Right atrium auricular region (tissue), 2 donors: ENCODE data around the gene SEC11C. TPM values are rescaled to one million over a fixed set of nuclear protein-coding genes. Genes with fewer than 3 reads are reported as not detected.
"Not testable (repeated sequence)": the region's sequence is repeated elsewhere in the genome, so short reads cannot be mapped to it uniquely, and the experiment has no call there.

Source experiments
- DNase-seq: peaks from one replicate; pipeline ENCODE4 v3.0.0-alpha.2; 2019; ENCODE audit warnings: low spot score
- H3K27ac ChIP-seq, 2 donors: fragments of 200-600 bp; sonication (generic); 1 replicate in 1 of 2; 2 replicates in 1 of 2; pipeline ENCODE4 v1.5.1; 2016 to 2019
- H3K27me3 ChIP-seq, 2 donors: fragments of 200-600 bp; sonication (generic); one replicate each; pipeline versions ENCODE4 v1.5.1 to v1.6.0; 2017 to 2019
- H3K36me3 ChIP-seq: fragments of 200-600 bp; sonication (generic); one replicate; pipeline ENCODE4 v1.5.1; 2016
- H3K4me1 ChIP-seq, 2 donors: fragments of 200-600 bp; sonication (generic); one replicate each; pipeline versions ENCODE4 v1.5.1 to v1.6.0; 2017 to 2019
- H3K4me3 ChIP-seq, 2 donors: fragments of 200-600 bp; sonication (generic); 1 replicate in 1 of 2; 2 replicates in 1 of 2; pipeline ENCODE4 v1.5.1; 2017 to 2019; ENCODE audit warnings: mild to moderate bottlenecking in 1 of 2, moderate library complexity in 1 of 2
- H3K9me3 ChIP-seq, 2 donors: fragments of 200-600 bp; sonication (generic); one replicate each; pipeline ENCODE4 v1.5.1; 2019
- CTCF ChIP-seq, 2 donors: fragments of 200-600 bp; sonication (generic); IDR thresholded peaks; one replicate each; pipeline ENCODE4 v1.5.1; 2019; ENCODE audit warnings: antibody characterized with exemption in 2 of 2
- total RNA-seq, 2 donors: library from RNA; depleted of rRNA; stranded (reverse); fragments of >200 nt; gene quantifications; one replicate each; pipeline ENCODE4 v1.1.0, GENCODE V29; 2016

The SEC11C gene
- total RNA-seq, 2 donors from 2014 or later = 11.7 to 23.9 TPM

- Histone ChIP-seq H3K27me3 (no peaks in the 10 kb centered on the region), H3K36me3 (no peaks in the 10 kb centered on the region), H3K27ac (no peak overlapping the region), H3K4me1 (peaks cover 0 to 16% of the 10 kb centered on the region in 2 donors), H3K9me3 (no peaks in the 10 kb centered on the region), H3K4me3 (no peak overlapping the region)
- no peak for TF ChIP-seq CTCF (IDR thresholded peaks at IDR 0.05)
- no peak for DNase-seq
These were observed 1.8 kb downstream of the SEC11C start for GRCh38 chr18:59141294-59142068.

- no peak overlapping the region for H3K4me3 ChIP-seq
- H3K9me3 ChIP-seq = no peaks in the 10 kb centered on the region
- peaks cover 0 to 16% of the 10 kb centered on the region in 2 donors for H3K4me1 ChIP-seq
- H3K27ac ChIP-seq = no peak overlapping the region
- no peaks in the 10 kb centered on the region for H3K27me3 ChIP-seq
- H3K36me3 ChIP-seq = no peaks in the 10 kb centered on the region
- DNase-seq = no peak
- no peak for TF ChIP-seq CTCF (IDR thresholded peaks at IDR 0.05)
These were observed 2.6 kb downstream of the SEC11C start for GRCh38 chr18:59142274-59142673.

GRCh38 chr18:59142800-59143416 is 3.2 kb downstream of the SEC11C start:
- H3K4me3 ChIP-seq, H3K27me3 ChIP-seq, H3K9me3 ChIP-seq, H3K27ac ChIP-seq, DNase-seq, H3K36me3 ChIP-seq: not testable (repeated sequence)
- peaks cover 0 to 16% of the 10 kb centered on the region in 2 donors for H3K4me1 ChIP-seq

GRCh38 chr18:59143441-59143840 is 3.8 kb downstream of the SEC11C start:
- no peak overlapping the region for H3K27ac ChIP-seq
- H3K27me3 ChIP-seq = no peaks in the 10 kb centered on the region
- H3K4me1 ChIP-seq = peaks cover 0 to 16% of the 10 kb centered on the region in 2 donors
- no peaks in the 10 kb centered on the region for H3K36me3 ChIP-seq
- H3K4me3 ChIP-seq = no peak overlapping the region
- H3K9me3 ChIP-seq = no peaks in the 10 kb centered on the region
- no peak for TF ChIP-seq CTCF (IDR thresholded peaks at IDR 0.05)
- DNase-seq = no peak

GRCh38 chr18:59144483-59144882 is 4.8 kb downstream of the SEC11C start:
- H3K36me3 ChIP-seq = no peaks in the 10 kb centered on the region
- no peaks in the 10 kb centered on the region for H3K9me3 ChIP-seq
- peaks cover 0 to 12% of the 10 kb centered on the region in 2 donors for H3K4me1 ChIP-seq
- TF ChIP-seq CTCF (IDR thresholded peaks at IDR 0.05) = no peak
- no peak overlapping the region for H3K4me3 ChIP-seq
- H3K27ac ChIP-seq = no peak overlapping the region
- no peaks in the 10 kb centered on the region for H3K27me3 ChIP-seq
- DNase-seq = no peak

GRCh38 chr18:59145055-59145454 is 5.4 kb downstream of the SEC11C start:
- no peak for DNase-seq
- Histone ChIP-seq H3K4me3 (no peak overlapping the region), H3K9me3 (no peaks in the 10 kb centered on the region), H3K36me3 (no peaks in the 10 kb centered on the region), H3K4me1 (peaks cover 0 to 12% of the 10 kb centered on the region in 2 donors), H3K27ac (no peak overlapping the region), H3K27me3 (no peaks in the 10 kb centered on the region)
- no peak for TF ChIP-seq CTCF (IDR thresholded peaks at IDR 0.05)
